Keratinocyte (primary cell): Measurements from ENCODE around the gene VEGFB.

ENCODE experiments used
- CTCF ChIP-seq, 3 experiments: IDR thresholded peaks in 1 of 3; conservative IDR thresholded peaks in 1 of 3; optimal IDR thresholded peaks in 1 of 3; 2 replicates in 2 of 3; 3 replicates in 1 of 3; pipeline versions ENCODE3 to v1.5.1; 2011; ENCODE audit warnings: low read length in 3 of 3, mild to moderate bottlenecking in 3 of 3, moderate library complexity in 2 of 3, control low read depth in 1 of 3, inconsistent platforms in 1 of 3; ENCODE audit not compliant: insufficient read depth in 2 of 3; ENCODE audit errors: extremely low read depth in 1 of 3
- EZH2 ChIP-seq: IDR thresholded peaks from one replicate; pipeline ENCODE4 v1.6.1; 2012; ENCODE audit warnings: inconsistent platforms, mild to moderate bottlenecking, low read length, moderate library complexity

GRCh38 chr11:64258946-64259532 is 24.7 kb downstream of the VEGFB start:
- TF ChIP-seq EZH2 (no peak), CTCF (optimal IDR thresholded peaks at IDR 0.05 in 1 of 3, IDR thresholded peaks at IDR 0.05 in 1 of 3, conservative IDR thresholded peaks at IDR 0.05 in 1 of 3; ENCODE audit: extremely low read depth in 1 of 3, insufficient read depth in 2 of 3, low read length in 3 of 3) (no peak)
